ENCODE data around the gene AP1G2.

GRCh38 chr14:23580152-23580926, 12.7 kb upstream of the AP1G2 start:
- no peak for TF ChIP-seq CTCF (IDR thresholded peaks at IDR 0.05)
- TF ChIP-seq ZFX (IDR thresholded peaks at IDR 0.05; ENCODE audit: borderline replicate concordance) = no peak

Data from 22Rv1 (cell line).